ENCODE results near the gene GPRIN1. TPM values are rescaled to one million over a fixed set of nuclear protein-coding genes. Genes with fewer than 3 reads are reported as not detected.
A peak's percentile ranks its signal among the peaks of the same experiment; 100 is the strongest.
"Not testable (repeated sequence)": the region's sequence is repeated elsewhere in the genome, so short reads cannot be mapped to it uniquely, and the experiment has no call there.

Gene GPRIN1
- total RNA-seq, 4 donors from 2014 or later = 0.83 to 1.9 (median 1.2) TPM

DNA sequence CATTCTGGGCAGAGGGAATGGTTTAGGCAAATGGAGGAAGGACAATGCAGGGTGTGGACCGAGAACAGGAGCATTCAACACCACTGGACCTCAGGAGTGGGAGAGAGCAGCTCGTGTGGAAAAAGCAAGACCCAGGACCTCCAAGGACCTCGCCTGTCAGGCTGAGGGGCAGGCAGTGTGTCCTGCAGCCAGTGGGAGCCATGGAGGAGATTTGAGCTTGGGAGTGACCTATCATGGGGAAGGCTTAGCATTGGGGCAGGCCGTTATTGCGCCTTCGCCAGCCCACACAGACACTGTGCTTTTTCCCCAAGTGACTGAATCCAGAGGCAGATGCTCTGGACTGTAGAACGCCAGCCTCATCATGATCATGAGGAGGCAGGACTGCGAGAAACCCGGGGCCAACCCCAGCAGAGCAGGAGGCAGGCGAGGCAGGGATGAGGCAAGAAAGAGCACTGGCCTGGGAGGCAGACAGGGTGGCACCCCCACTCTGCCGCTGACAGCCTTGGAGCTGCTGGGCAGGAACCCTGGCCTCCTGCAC is 57.6 kb downstream of the GPRIN1 start:
- H3K27me3 ChIP-seq = no peaks in the 10 kb centered on the region
- peak overlapping the region in 3 of 4 donors; percentile 57 to 93 (median 76) for H3K27ac ChIP-seq
- H3K4me1 ChIP-seq = peaks cover 0 to 15% (median 3%) of the 10 kb centered on the region in 4 donors
- H3K9me3 ChIP-seq = no peaks in the 10 kb centered on the region
- H3K36me3 ChIP-seq = no peaks in the 10 kb centered on the region
- no peak for TF ChIP-seq POLR2A (IDR thresholded peaks at IDR 0.05)
- TF ChIP-seq, protein P1, sequence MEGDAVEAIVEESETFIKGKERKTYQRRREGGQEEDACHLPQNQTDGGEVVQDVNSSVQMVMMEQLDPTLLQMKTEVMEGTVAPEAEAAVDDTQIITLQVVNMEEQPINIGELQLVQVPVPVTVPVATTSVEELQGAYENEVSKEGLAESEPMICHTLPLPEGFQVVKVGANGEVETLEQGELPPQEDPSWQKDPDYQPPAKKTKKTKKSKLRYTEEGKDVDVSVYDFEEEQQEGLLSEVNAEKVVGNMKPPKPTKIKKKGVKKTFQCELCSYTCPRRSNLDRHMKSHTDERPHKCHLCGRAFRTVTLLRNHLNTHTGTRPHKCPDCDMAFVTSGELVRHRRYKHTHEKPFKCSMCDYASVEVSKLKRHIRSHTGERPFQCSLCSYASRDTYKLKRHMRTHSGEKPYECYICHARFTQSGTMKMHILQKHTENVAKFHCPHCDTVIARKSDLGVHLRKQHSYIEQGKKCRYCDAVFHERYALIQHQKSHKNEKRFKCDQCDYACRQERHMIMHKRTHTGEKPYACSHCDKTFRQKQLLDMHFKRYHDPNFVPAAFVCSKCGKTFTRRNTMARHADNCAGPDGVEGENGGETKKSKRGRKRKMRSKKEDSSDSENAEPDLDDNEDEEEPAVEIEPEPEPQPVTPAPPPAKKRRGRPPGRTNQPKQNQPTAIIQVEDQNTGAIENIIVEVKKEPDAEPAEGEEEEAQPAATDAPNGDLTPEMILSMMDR (IDR thresholded peaks at IDR 0.05) = no peak
- DNase-seq = peak in 1 of 3 donors; percentile 47
- peak overlapping the region in 2 of 4 donors; percentile 35 to 59 for H3K4me3 ChIP-seq

DNA sequence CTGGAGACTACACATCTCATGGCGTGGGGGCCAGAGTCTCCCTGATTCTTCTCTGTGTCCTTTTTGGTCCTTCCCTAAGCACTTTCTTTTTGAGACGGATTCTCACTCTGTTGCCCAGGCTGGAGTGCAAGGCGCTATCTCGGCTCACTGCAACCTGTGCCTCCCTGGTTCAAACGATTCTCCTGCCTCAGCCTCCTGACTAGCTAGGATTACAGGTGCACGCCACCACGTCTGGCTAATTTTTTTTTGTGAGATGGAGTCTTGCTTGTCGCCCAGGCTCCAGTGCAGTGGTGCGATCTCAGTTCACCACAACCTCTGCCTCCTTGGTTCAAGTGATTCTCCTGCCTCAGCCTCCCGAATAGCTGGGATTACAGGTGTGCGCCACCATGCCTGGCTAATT is 59.0 kb downstream of the GPRIN1 start:
- Histone ChIP-seq H3K27ac (peak overlapping the region in 3 of 4 donors; percentile 68 to 95 (median 91)), H3K4me1 (peaks cover 0 to 28% (median 3%) of the 10 kb centered on the region in 4 donors), H3K4me3 (peak overlapping the region in 3 of 4 donors; percentile 18 to 62 (median 59))
- not testable (repeated sequence) for DNase-seq, H3K36me3 ChIP-seq, H3K27me3 ChIP-seq, H3K9me3 ChIP-seq

DNA sequence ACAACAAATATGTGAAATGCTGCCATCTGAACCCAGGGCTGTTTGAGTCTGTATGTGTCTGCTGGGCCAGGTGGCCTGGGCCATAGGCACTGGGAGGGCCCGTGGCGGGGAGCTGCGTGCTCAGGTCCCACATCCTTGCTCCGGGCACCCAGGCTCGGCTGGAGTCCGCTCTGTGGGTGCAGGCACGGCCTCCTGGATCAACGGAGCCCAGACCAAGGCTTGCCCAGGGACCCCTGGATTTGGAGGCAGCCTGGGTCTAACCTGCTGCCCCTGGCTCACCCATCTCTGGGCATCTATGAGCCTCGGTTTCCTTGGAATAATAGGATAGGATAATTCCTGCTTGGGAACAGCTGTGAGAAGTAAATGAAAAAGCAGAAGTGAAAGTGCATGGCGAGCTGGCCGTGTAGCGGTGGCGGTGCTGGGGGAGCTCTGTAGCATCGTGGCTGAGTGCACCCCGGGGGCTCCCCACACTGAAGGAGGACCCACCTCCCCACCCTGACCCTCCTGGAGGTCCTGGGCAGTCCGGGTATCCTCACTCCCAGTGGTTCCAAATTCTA is 59.6 kb downstream of the GPRIN1 start:
- TF ChIP-seq POLR2A (IDR thresholded peaks at IDR 0.05) = no peak
- TF ChIP-seq, protein P1 (IDR thresholded peaks at IDR 0.05) = no peak
- peak in 1 of 3 donors; percentile 45 for DNase-seq
- no peaks in the 10 kb centered on the region for H3K36me3 ChIP-seq
- no peaks in the 10 kb centered on the region for H3K9me3 ChIP-seq
- no peaks in the 10 kb centered on the region for H3K27me3 ChIP-seq
- H3K4me3 ChIP-seq = peak overlapping the region; percentile 12 to 62 (median 38)
- peaks cover 0 to 28% (median 3%) of the 10 kb centered on the region in 4 donors for H3K4me1 ChIP-seq
- peak overlapping the region in 3 of 4 donors; percentile 68 to 95 (median 91) for H3K27ac ChIP-seq

DNA sequence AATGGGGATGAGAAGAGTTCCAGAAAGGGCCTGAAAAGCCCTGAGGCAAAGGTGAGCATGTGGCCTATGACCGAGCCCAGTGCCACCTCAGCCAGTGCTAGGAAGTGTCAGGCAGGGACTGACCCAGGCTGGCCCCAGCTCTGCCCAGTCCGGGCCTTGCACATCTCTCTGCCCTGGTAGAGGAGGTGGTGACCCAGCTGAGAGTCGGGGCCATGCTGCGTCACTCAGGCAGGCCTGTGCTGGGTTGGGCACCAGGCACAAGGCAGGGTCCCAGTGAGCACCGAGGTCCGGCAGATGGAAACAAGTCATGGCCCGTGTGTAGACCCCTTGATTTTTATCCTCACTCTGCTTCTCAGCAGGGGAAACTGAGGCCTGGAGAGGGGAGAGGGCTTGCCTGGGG is 60.1 kb downstream of the GPRIN1 start:
- Histone ChIP-seq H3K4me1 (peaks cover 0 to 28% (median 3%) of the 10 kb centered on the region in 4 donors), H3K27ac (peak overlapping the region in 3 of 4 donors; percentile 68 to 95 (median 91))

DNA sequence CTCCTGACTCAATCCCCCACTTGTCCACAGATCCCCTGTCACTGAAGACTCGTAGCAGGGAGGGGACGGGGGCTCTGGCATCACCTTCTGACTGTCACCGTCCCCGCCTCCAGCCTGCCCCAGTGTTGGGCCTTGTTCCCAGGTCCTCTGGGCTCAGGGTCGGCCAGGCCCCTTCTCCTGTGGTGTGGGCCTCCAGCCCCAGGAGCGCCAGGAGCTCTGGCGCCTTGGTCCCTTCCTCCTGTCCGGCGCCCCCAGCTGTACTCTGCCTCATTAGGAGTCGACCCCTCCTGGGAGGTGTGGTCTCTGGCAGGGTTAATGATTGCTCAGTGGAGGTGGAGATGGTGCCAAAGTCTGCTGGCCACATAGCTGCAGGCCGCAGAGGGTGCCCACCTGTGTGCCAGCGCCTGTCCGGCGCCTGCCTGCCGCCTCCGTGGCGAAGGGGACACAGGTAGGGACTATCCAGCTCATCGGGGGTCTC is 61.0 kb downstream of the GPRIN1 start, which contains the start of gene CDHR2:
TSS of gene CDHR2 (plus strand) at position 376 of the 478 bp plus-strand sequence. CDS start 16,011 bp downstream, outside the sequence.
- no peaks in the 10 kb centered on the region for H3K9me3 ChIP-seq
- peak within 1 kb of the TSS in 3 of 4 donors; percentile 68 to 95 (median 91) for H3K27ac ChIP-seq
- DNase-seq = peak in 2 of 3 donors; percentile 79 to 83
- H3K4me3 ChIP-seq = peak within 1 kb of the TSS; percentile 12 to 62 (median 38)
- no peaks in the 10 kb centered on the region for H3K27me3 ChIP-seq
- H3K36me3 ChIP-seq = no peaks in the 10 kb centered on the region
- peak; percentile 89 to 96 for TF ChIP-seq POLR2A (IDR thresholded peaks at IDR 0.05)
- TF ChIP-seq, protein P1 (IDR thresholded peaks at IDR 0.05) = no peak
- peaks cover 0 to 28% (median 3%) of the 10 kb centered on the region in 4 donors for H3K4me1 ChIP-seq

More for the DNA sequence above, 60.1 kb downstream of the GPRIN1 start:
- TF ChIP-seq, protein P1 (IDR thresholded peaks at IDR 0.05) = no peak
- peak in 1 of 2 donors; percentile 51 for TF ChIP-seq POLR2A (IDR thresholded peaks at IDR 0.05)
- Histone ChIP-seq H3K36me3 (no peaks in the 10 kb centered on the region), H3K4me3 (peak overlapping the region in 3 of 4 donors; percentile 18 to 62 (median 59)), H3K27me3 (no peaks in the 10 kb centered on the region), H3K9me3 (no peaks in the 10 kb centered on the region)
- DNase-seq = no peak

DNA sequence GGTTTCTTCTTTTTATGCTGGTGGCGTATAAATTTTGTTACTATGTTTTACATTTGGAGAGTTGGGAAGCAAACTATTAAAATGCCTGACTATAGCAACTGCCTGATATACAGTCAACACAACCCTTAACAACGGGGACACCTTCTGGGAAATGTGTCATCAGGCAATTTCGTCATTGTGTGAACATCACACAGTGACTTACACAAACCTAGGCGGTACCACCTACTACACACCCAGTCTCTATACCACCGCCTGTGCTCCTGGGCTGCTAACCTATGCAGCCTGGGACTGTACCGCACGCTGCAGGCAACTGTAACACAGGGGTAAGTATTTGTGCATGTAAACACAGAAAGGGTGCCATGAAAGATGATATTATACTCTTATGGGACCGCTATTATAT is 62.2 kb downstream of the GPRIN1 start:
- Histone ChIP-seq H3K4me3 (peak overlapping the region in 1 of 4 donors; percentile 6), H3K27me3 (no peaks in the 10 kb centered on the region), H3K27ac (peak overlapping the region in 3 of 4 donors; percentile 91 to 95 (median 91)), H3K36me3 (no peaks in the 10 kb centered on the region), H3K4me1 (peaks cover 0 to 28% (median 2%) of the 10 kb centered on the region in 4 donors), H3K9me3 (no peaks in the 10 kb centered on the region)
- peak in 2 of 3 donors; percentile 83 to 87 for DNase-seq
- peak; percentile 97 to 99 for TF ChIP-seq POLR2A (IDR thresholded peaks at IDR 0.05)
- TF ChIP-seq, protein P1 (IDR thresholded peaks at IDR 0.05) = no peak

Data from Peyer's patch (tissue), 4 donors.